ENCODE measurements around the gene SOX4. TPM values are rescaled to one million over a fixed set of nuclear protein-coding genes. Genes with fewer than 3 reads are reported as not detected.

SOX4 gene
- total RNA-seq, 1 donor from 2014 or later = 132 TPM

DNA sequence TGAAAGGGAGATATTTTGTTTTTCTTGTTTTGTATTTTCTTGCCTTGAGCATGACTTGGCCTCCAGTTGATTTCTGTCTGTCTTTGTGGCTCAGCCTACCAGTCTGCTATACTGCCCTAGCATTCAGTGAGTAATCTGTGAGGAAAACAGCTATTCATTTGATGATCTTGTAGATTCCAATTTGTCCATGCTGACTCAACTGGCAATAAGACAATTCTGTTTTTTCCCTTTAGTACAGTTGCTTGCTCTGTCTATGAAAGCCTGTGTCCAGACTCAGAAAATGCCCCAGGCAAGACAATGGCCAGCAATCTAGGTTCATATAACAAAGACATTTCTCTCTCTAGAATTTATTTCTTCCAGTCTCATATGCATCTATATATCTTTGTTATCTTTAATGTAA, 10.9 kb upstream of the SOX4 start:
- DNase-seq (ENCODE audit: low spot score) = no peak
- TF ChIP-seq, protein P1, sequence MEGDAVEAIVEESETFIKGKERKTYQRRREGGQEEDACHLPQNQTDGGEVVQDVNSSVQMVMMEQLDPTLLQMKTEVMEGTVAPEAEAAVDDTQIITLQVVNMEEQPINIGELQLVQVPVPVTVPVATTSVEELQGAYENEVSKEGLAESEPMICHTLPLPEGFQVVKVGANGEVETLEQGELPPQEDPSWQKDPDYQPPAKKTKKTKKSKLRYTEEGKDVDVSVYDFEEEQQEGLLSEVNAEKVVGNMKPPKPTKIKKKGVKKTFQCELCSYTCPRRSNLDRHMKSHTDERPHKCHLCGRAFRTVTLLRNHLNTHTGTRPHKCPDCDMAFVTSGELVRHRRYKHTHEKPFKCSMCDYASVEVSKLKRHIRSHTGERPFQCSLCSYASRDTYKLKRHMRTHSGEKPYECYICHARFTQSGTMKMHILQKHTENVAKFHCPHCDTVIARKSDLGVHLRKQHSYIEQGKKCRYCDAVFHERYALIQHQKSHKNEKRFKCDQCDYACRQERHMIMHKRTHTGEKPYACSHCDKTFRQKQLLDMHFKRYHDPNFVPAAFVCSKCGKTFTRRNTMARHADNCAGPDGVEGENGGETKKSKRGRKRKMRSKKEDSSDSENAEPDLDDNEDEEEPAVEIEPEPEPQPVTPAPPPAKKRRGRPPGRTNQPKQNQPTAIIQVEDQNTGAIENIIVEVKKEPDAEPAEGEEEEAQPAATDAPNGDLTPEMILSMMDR (IDR thresholded peaks at IDR 0.05; ENCODE audit: unreplicated experiment) = no peak
- Mint-ChIP-seq H3K4me3 (ENCODE audit: unreplicated experiment) (no peak overlapping the region), H3K36me3 (ENCODE audit: low read depth, unreplicated experiment) (no peaks in the 10 kb centered on the region), H3K27ac (ENCODE audit: unreplicated experiment) (no peak overlapping the region), H3K27me3 (ENCODE audit: unreplicated experiment) (peaks cover 2% of the 10 kb centered on the region), H3K4me1 (ENCODE audit: unreplicated experiment) (peaks cover 2% of the 10 kb centered on the region), H3K9me3 (ENCODE audit: unreplicated experiment) (peaks cover 5% of the 10 kb centered on the region)

DNA sequence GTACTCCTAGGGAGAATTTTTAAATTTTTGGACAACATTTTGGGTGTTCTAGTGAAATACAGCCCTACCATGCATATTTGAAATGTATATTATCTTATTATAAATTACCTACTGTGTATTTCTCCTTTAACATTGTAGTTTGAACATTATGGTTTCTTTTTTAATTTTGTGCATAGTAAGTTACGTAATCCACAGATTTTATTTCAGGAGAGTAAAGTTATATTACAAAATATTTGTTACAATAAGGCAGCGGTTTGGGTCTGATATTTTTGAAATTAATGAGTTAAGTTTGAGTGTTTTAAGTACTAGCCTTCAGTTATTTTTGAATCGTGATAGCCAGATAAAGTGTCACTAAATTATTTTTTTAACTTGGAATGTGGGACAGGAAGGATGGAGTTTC, 7.3 kb upstream of the SOX4 start:
- peak overlapping the region; percentile 96 for H3K4me3 Mint-ChIP-seq (ENCODE audit: unreplicated experiment)
- peaks cover 11% of the 10 kb centered on the region for H3K4me1 Mint-ChIP-seq (ENCODE audit: unreplicated experiment)
- no peak overlapping the region for H3K27ac Mint-ChIP-seq (ENCODE audit: unreplicated experiment)
- DNase-seq (ENCODE audit: low spot score) = no peak
- peaks cover 4% of the 10 kb centered on the region for H3K27me3 Mint-ChIP-seq (ENCODE audit: unreplicated experiment)
- H3K36me3 Mint-ChIP-seq (ENCODE audit: low read depth, unreplicated experiment) = no peaks in the 10 kb centered on the region
- peaks cover 5% of the 10 kb centered on the region for H3K9me3 Mint-ChIP-seq (ENCODE audit: unreplicated experiment)
- TF ChIP-seq, protein P1 (IDR thresholded peaks at IDR 0.05; ENCODE audit: unreplicated experiment) = no peak

DNA sequence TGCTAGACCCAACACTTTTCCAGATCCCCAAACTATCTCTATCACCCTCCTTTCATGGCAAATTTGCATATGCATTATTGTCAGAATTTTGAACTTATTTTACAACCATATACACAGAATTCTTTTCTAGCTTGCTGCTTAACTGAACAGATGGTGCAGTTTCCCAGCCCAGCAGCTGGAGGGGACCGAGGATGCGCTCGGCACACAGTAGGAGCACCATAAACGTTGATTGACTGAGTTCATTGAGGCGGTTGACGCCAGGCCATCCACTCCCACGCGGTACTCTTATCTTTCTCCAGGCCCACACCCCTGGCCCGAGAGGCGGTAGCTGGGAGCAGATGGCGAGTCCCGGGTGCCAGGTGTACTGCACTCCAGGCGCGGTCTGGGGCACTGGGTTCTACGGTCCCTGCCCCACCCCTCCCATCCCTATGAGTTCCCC, 6.8 kb upstream of the SOX4 start:
- H3K27ac Mint-ChIP-seq (ENCODE audit: unreplicated experiment) = peak overlapping the region; percentile 75
- peak overlapping the region; percentile 96 for H3K4me3 Mint-ChIP-seq (ENCODE audit: unreplicated experiment)
- peaks cover 4% of the 10 kb centered on the region for H3K27me3 Mint-ChIP-seq (ENCODE audit: unreplicated experiment)
- DNase-seq (ENCODE audit: low spot score) = no peak
- TF ChIP-seq, protein P1 (IDR thresholded peaks at IDR 0.05; ENCODE audit: unreplicated experiment) = no peak
- H3K9me3 Mint-ChIP-seq (ENCODE audit: unreplicated experiment) = peaks cover 5% of the 10 kb centered on the region
- H3K4me1 Mint-ChIP-seq (ENCODE audit: unreplicated experiment) = peaks cover 11% of the 10 kb centered on the region
- no peaks in the 10 kb centered on the region for H3K36me3 Mint-ChIP-seq (ENCODE audit: low read depth, unreplicated experiment)

DNA sequence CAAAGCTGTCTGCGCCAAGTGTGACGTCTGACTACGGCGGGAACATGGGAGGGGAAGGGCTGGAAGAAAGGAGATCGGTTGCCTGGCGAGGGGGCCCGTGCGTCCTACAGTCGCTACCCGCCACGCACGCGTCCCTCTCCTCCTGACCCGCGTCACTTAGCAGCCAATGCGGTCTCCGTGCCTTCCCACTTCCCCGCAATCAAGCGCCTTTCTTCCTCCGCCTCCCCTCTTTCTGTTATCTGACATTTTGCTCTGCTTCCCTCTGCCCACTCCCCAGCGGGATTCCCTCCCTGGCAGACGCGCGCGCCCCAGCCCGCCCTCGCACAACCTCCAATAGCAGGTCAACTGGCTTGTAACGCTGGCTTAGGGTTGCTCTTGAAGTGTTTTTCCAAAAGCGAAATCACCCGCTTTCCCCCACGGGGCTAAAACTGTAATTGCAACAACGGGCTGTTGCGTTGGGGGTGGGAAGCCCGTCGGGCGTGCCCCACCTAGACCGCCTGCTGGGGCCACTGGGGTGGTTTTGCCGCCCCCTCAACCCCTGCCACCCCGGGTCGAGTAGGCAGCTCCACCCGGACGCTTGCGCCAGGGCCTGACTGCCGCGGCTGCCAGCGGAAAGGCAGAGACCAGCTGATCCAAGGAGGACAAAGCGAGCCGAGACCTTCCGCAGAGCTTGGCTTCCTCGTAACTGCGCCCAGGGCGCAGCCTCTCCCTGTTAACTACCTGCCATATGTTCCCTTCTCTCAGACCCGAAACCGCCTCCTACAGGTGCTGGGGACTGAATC, 6.2 kb upstream of the SOX4 start:
- no peaks in the 10 kb centered on the region for H3K9me3 Mint-ChIP-seq (ENCODE audit: unreplicated experiment)
- H3K4me1 Mint-ChIP-seq (ENCODE audit: unreplicated experiment) = peaks cover 11% of the 10 kb centered on the region
- TF ChIP-seq, protein P1 (IDR thresholded peaks at IDR 0.05; ENCODE audit: unreplicated experiment) = peak; percentile 14
- peak overlapping the region; percentile 96 for H3K4me3 Mint-ChIP-seq (ENCODE audit: unreplicated experiment)
- H3K27me3 Mint-ChIP-seq (ENCODE audit: unreplicated experiment) = peaks cover 4% of the 10 kb centered on the region
- no peaks in the 10 kb centered on the region for H3K36me3 Mint-ChIP-seq (ENCODE audit: low read depth, unreplicated experiment)
- DNase-seq (ENCODE audit: low spot score) = peak; percentile 70
- H3K27ac Mint-ChIP-seq (ENCODE audit: unreplicated experiment) = peak overlapping the region; percentile 89

DNA sequence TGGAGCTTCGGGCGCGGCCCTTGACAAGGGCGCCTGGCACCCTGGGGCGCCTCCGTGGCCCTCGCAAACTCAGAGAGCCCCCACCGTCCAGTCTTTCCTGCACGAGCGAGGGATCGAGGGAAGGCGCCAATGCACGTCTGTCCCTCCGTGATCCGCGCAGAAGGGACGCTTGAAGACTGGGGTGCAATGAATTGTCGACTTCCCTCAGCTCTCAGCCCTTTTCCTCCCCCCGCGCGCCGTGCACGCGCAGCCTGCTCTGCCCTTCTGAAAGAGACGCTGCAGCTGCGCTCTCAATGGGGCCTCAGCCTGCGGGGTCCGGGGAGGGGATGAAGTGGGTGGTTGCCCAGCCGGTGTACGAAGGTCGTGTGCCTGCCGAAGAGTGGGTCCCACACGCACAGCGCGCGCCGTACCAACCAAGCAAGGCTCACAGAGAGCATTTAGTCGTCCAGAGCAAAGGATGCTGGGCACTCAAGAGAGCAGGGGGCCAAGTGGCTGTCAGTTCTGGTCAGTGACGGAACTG, 5.5 kb upstream of the SOX4 start:
- Mint-ChIP-seq H3K27ac (ENCODE audit: unreplicated experiment) (peak overlapping the region; percentile 89), H3K9me3 (ENCODE audit: unreplicated experiment) (no peaks in the 10 kb centered on the region)
- TF ChIP-seq, protein P1 (IDR thresholded peaks at IDR 0.05; ENCODE audit: unreplicated experiment) = no peak

More for the DNA sequence above, 5.5 kb upstream of the SOX4 start:
- Mint-ChIP-seq H3K4me1 (ENCODE audit: unreplicated experiment) (peaks cover 11% of the 10 kb centered on the region), H3K36me3 (ENCODE audit: low read depth, unreplicated experiment) (no peaks in the 10 kb centered on the region), H3K4me3 (ENCODE audit: unreplicated experiment) (peak overlapping the region; percentile 96), H3K27me3 (ENCODE audit: unreplicated experiment) (peaks cover 4% of the 10 kb centered on the region)
- DNase-seq (ENCODE audit: low spot score) = peak; percentile 59

Data from endothelial cell (in vitro differentiated cells).